Sigmoid colon (tissue), 7 donors: ENCODE results near the gene PFKM. TPM values are rescaled to one million over a fixed set of nuclear protein-coding genes. Genes with fewer than 3 reads are reported as not detected.

Source experiments
- DNase-seq: peaks from one replicate; pipeline ENCODE4 v3.0.0-alpha.2; 2019
- H3K27ac ChIP-seq, 4 donors: fragments of 200-600 bp; sonication (generic); one replicate each; pipeline ENCODE4 v1.5.1; 2016 to 2019; ENCODE audit warnings: mild to moderate bottlenecking in 1 of 4
- H3K27me3 ChIP-seq, 3 donors: fragments of 200-600 bp; sonication (generic); one replicate each; pipeline ENCODE4 v1.5.1; 2019; ENCODE audit warnings: mild to moderate bottlenecking in 1 of 3
- H3K36me3 ChIP-seq, 4 donors: fragments of 200-600 bp; sonication (generic); one replicate each; pipeline ENCODE4 v1.5.1; 2016 to 2019
- H3K4me1 ChIP-seq, 4 donors: fragments of 200-600 bp; sonication (generic); one replicate each; pipeline ENCODE4 v1.5.1; 2017 to 2019
- H3K4me3 ChIP-seq, 4 donors: fragments of 200-600 bp; sonication (generic); one replicate each; pipeline ENCODE4 v1.5.1; 2017 to 2019; ENCODE audit warnings: mild to moderate bottlenecking in 2 of 4, moderate library complexity in 1 of 4
- H3K9me3 ChIP-seq, 4 donors: fragments of 200-600 bp in 3 of 4; sonication (generic) in 3 of 4; one replicate each; pipeline versions ENCODE4 v1.5.1 to v1.6.1; 2013 to 2019
- CTCF ChIP-seq, 4 experiments: fragments of 450-650 bp in 3 of 4; fragments of 200-600 bp in 1 of 4; IDR thresholded peaks; one replicate each; pipeline ENCODE4 v1.5.1; 2016 to 2019; ENCODE audit warnings: antibody characterized with exemption in 4 of 4, mild to moderate bottlenecking in 3 of 4, moderate library complexity in 2 of 4
- EP300 ChIP-seq, 4 donors: sonication (generic); formaldehyde crosslinking; IDR thresholded peaks; one replicate each; pipeline ENCODE4 v1.6.1; 2017; ENCODE audit warnings: antibody characterized with exemption in 4 of 4
- POLR2A ChIP-seq, 2 donors: fragments of 450-650 bp; IDR thresholded peaks; one replicate each; pipeline ENCODE4 v1.6.1; 2016; ENCODE audit warnings: antibody characterized with exemption in 2 of 2, mild to moderate bottlenecking in 2 of 2, moderate library complexity in 2 of 2
- POLR2AphosphoS5 ChIP-seq, 4 donors: sonication (generic); formaldehyde crosslinking; IDR thresholded peaks; one replicate each; pipeline ENCODE4 v1.6.1; 2017; ENCODE audit warnings: antibody characterized with exemption in 4 of 4
- WGBS, 2 donors: extraction: QIAGEN DNeasy Blood & Tissue Kit; methylation state at CpG; one replicate each; pipeline ENCODE4 v1.1.7; 2013; 5-methylcytosine and 5-hydroxymethylcytosine counted together
- intact Hi-C: fragments of 100-400 bp; cut with DNase I; formaldehyde crosslinking; loops from one replicate; pipeline ENCODE4 v1.15.1; 2023
- polyA plus RNA-seq, 3 donors: library from polyadenylated mRNA; stranded (reverse); fragments of 200-250 nt; gene quantifications; one replicate each; pipeline ENCODE4 v1.2.3, GENCODE V29; 2013
- total RNA-seq, 4 donors: library from RNA; depleted of rRNA; stranded (reverse); fragments of >200 nt; gene quantifications; one replicate each; pipeline ENCODE4 v1.1.0, GENCODE V29; 2016
- donor health status: healthy with polysubstance abuse.
- donor health status: Bipolar disorder and iron deficiency.
- donor health status: healthy.

The PFKM gene
- total and polyA plus RNA-seq, 7 donors = 15.6 to 70.6 (median 59.2) TPM

GRCh38 chr12:48118284-48118871 lies 786 bp upstream of the PFKM start:
- WGBS, 2 donors = 15 to 34% methylated on average over 3 of the region's 3 CpGs
- Histone ChIP-seq H3K27me3 (no peaks in the 10 kb centered on the region), H3K4me3 (peak overlapping the region in 3 of 4 donors; percentile 64 to 71 (median 67)), H3K9me3 (no peaks in the 10 kb centered on the region), H3K4me1 (peaks cover 0 to 22% (median 20%) of the 10 kb centered on the region in 4 donors), H3K36me3 (peaks cover 0 to 12% (median 6%) of the 10 kb centered on the region in 4 donors), H3K27ac (peak overlapping the region; percentile 68 to 84 (median 77))
- no peak for DNase-seq
- TF ChIP-seq POLR2A (IDR thresholded peaks at IDR 0.05) (no peak), POLR2AphosphoS5 (IDR thresholded peaks at IDR 0.05) (no peak), EP300 (IDR thresholded peaks at IDR 0.05) (no peak), CTCF (IDR thresholded peaks at IDR 0.05) (no peak)
- intact Hi-C loops = no loop called here

- H3K27me3 ChIP-seq = no peaks in the 10 kb centered on the region
- peaks cover 5 to 27% (median 8%) of the 10 kb centered on the region in 4 donors for H3K36me3 ChIP-seq
- H3K9me3 ChIP-seq = no peaks in the 10 kb centered on the region
- peak overlapping the region; percentile 68 to 84 (median 77) for H3K27ac ChIP-seq
- 13 to 22% methylated on average over 5 of the region's 5 CpGs for WGBS, 2 donors
- DNase-seq = no peak
- TF ChIP-seq POLR2A (IDR thresholded peaks at IDR 0.05) (no peak), CTCF (IDR thresholded peaks at IDR 0.05) (no peak), POLR2AphosphoS5 (IDR thresholded peaks at IDR 0.05) (no peak), EP300 (IDR thresholded peaks at IDR 0.05) (no peak)
- H3K4me1 ChIP-seq = peaks cover 0 to 22% (median 20%) of the 10 kb centered on the region in 4 donors
- intact Hi-C loops = no loop called here
- peak overlapping the region; percentile 44 to 71 (median 66) for H3K4me3 ChIP-seq
These were observed 651 bp downstream of the PFKM start for GRCh38 chr12:48119834-48120195.

- Histone ChIP-seq H3K9me3 (no peaks in the 10 kb centered on the region), H3K36me3 (peaks cover 5 to 40% (median 11%) of the 10 kb centered on the region in 4 donors), H3K4me1 (peaks cover 0 to 30% (median 20%) of the 10 kb centered on the region in 4 donors), H3K27me3 (no peaks in the 10 kb centered on the region), H3K27ac (no peak overlapping the region), H3K4me3 (no peak overlapping the region)
- no peak for TF ChIP-seq POLR2AphosphoS5 (IDR thresholded peaks at IDR 0.05)
- no peak for TF ChIP-seq EP300 (IDR thresholded peaks at IDR 0.05)
- no peak for TF ChIP-seq CTCF (IDR thresholded peaks at IDR 0.05)
- TF ChIP-seq POLR2A (IDR thresholded peaks at IDR 0.05) = no peak
- intact Hi-C loops = no loop called here
- 93 to 96% methylated on average over 1 of the region's 1 CpG for WGBS, 2 donors
- DNase-seq = no peak
These were observed 2.4 kb downstream of the PFKM start for GRCh38 chr12:48121522-48121921.

- intact Hi-C loops = no loop called here
- Histone ChIP-seq H3K9me3 (no peaks in the 10 kb centered on the region), H3K4me1 (peaks cover 0 to 30% (median 20%) of the 10 kb centered on the region in 4 donors)
These were observed 3.1 kb downstream of the PFKM start for GRCh38 chr12:48122065-48122834.

More at GRCh38 chr12:48122065-48122834, 3.1 kb downstream of the PFKM start:
- Histone ChIP-seq H3K36me3 (peaks cover 8 to 48% (median 11%) of the 10 kb centered on the region in 4 donors), H3K4me3 (no peak overlapping the region), H3K27me3 (no peaks in the 10 kb centered on the region), H3K27ac (no peak overlapping the region)
- DNase-seq = no peak
- WGBS, 2 donors = 31 to 81% methylated on average over 2 of the region's 2 CpGs
- no peak for TF ChIP-seq POLR2AphosphoS5 (IDR thresholded peaks at IDR 0.05)
- no peak for TF ChIP-seq CTCF (IDR thresholded peaks at IDR 0.05)
- no peak for TF ChIP-seq EP300 (IDR thresholded peaks at IDR 0.05)
- TF ChIP-seq POLR2A (IDR thresholded peaks at IDR 0.05) = no peak
